ENCODE results near the gene TAP2. TPM values are rescaled to one million over a fixed set of nuclear protein-coding genes. Genes with fewer than 3 reads are reported as not detected.

Gene TAP2
- total RNA-seq, 2 experiments from 2014 or later, result 96.4 to 108 TPM

GRCh38 chr6:32837651-32838113 is 857 bp downstream of the TAP2 start:
- Histone ChIP-seq H4K20me1 (ENCODE audit: insufficient read depth, low read length) (no peaks in the 10 kb centered on the region; the same call in 1 of the 2 replicates), H3K79me2 (ENCODE audit: insufficient read depth, low read depth, low read length) (peaks cover 37% of the 10 kb centered on the region), H3K4me2 (ENCODE audit: low read length) (peak overlapping the region; percentile 99), H3K4me3 (ENCODE audit: low read depth, low read length, poor library complexity, severe bottlenecking) (peak overlapping the region; percentile 97), H3K9me2 (ENCODE audit: insufficient read depth, low read length) (no peaks in the 10 kb centered on the region), H3K9me3 (ENCODE audit: low read length) (no peaks in the 10 kb centered on the region), H3K27ac (ENCODE audit: low read depth, low read length, poor library complexity, severe bottlenecking) (peak overlapping the region; percentile 67), H3K4me1 (ENCODE audit: insufficient read depth, low read length, poor library complexity, severe bottlenecking) (peaks cover 51% of the 10 kb centered on the region), H2AFZ (ENCODE audit: low read length) (peak overlapping the region; percentile 22; the same call in 1 of the 2 replicates), H3K36me3 (ENCODE audit: insufficient read depth, low read length) (peaks cover 84% of the 10 kb centered on the region)
- CTCF ChIA-PET (ENCODE audit: unreplicated experiment), result interaction anchor here (0.6 to 3.2 kb wide), 7 partner anchors 10 to 147 kb away, joined by 3 to 35 read pairs (median 5); no protein-coding TSS in a partner anchor
- BruUV-seq (replicated peaks), result no TSS peak
- intact Hi-C loops (cut with micrococcal nuclease; ENCODE audit: unreplicated experiment), result loop anchor here (1.0 to 2.0 kb wide), 4 partner anchors 17 to 111 kb away; partner anchors contain the start of gene PSMB9
- TF ChIP-seq, protein P1, sequence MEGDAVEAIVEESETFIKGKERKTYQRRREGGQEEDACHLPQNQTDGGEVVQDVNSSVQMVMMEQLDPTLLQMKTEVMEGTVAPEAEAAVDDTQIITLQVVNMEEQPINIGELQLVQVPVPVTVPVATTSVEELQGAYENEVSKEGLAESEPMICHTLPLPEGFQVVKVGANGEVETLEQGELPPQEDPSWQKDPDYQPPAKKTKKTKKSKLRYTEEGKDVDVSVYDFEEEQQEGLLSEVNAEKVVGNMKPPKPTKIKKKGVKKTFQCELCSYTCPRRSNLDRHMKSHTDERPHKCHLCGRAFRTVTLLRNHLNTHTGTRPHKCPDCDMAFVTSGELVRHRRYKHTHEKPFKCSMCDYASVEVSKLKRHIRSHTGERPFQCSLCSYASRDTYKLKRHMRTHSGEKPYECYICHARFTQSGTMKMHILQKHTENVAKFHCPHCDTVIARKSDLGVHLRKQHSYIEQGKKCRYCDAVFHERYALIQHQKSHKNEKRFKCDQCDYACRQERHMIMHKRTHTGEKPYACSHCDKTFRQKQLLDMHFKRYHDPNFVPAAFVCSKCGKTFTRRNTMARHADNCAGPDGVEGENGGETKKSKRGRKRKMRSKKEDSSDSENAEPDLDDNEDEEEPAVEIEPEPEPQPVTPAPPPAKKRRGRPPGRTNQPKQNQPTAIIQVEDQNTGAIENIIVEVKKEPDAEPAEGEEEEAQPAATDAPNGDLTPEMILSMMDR (conservative IDR thresholded peaks at IDR 0.05; ENCODE audit: low read length), result no peak
- no peak for TF ChIP-seq EZH2phosphoT487 (IDR thresholded peaks at IDR 0.05; ENCODE audit: borderline replicate concordance, low read depth, low read length)
- no peak for DNase-seq (ENCODE audit: low spot score)
- POLR2A ChIA-PET, result interaction anchor here (0.5 to 3.1 kb wide), 18 partner anchors 12 to 475 kb away, joined by 3 to 31 read pairs (median 6); partner anchors contain the start of genes BRD2, HLA-DOB, PSMB9 and TAP1

GRCh38 chr6:32836873-32837272 is 1.7 kb downstream of the TAP2 start:
- CTCF ChIA-PET (ENCODE audit: unreplicated experiment), result no interaction called here
- BruUV-seq (replicated peaks), result TSS peak; percentile 35
- H3K9me2 ChIP-seq (ENCODE audit: insufficient read depth, low read length), result no peaks in the 10 kb centered on the region
- H3K4me2 ChIP-seq (ENCODE audit: low read length), result peak overlapping the region; percentile 99
- no peaks in the 10 kb centered on the region; the same call in 1 of the 2 replicates for H4K20me1 ChIP-seq (ENCODE audit: insufficient read depth, low read length)
- POLR2A ChIA-PET, result interaction anchor here (1.9 to 3.1 kb wide), 2 partner anchors 16 to 20 kb away, joined by 6 to 11 read pairs; partner anchors contain the start of gene HLA-DOB
- H3K4me3 ChIP-seq (ENCODE audit: low read depth, low read length, poor library complexity, severe bottlenecking), result peak overlapping the region; percentile 97
- H3K36me3 ChIP-seq (ENCODE audit: insufficient read depth, low read length), result peaks cover 84% of the 10 kb centered on the region
- peaks cover 43% of the 10 kb centered on the region for H3K4me1 ChIP-seq (ENCODE audit: insufficient read depth, low read length, poor library complexity, severe bottlenecking)
- intact Hi-C loops (cut with micrococcal nuclease; ENCODE audit: unreplicated experiment), result no loop called here
- H3K79me2 ChIP-seq (ENCODE audit: insufficient read depth, low read depth, low read length), result peaks cover 28% of the 10 kb centered on the region
- no peaks in the 10 kb centered on the region for H3K9me3 ChIP-seq (ENCODE audit: low read length)
- no peak overlapping the region for H2AFZ ChIP-seq (ENCODE audit: low read length)
- TF ChIP-seq EZH2phosphoT487 (IDR thresholded peaks at IDR 0.05; ENCODE audit: borderline replicate concordance, low read depth, low read length), result no peak
- TF ChIP-seq, protein P1 (conservative IDR thresholded peaks at IDR 0.05; ENCODE audit: low read length), result no peak
- no peak for DNase-seq (ENCODE audit: low spot score)
- H3K27ac ChIP-seq (ENCODE audit: low read depth, low read length, poor library complexity, severe bottlenecking), result no peak overlapping the region
